Measurements from ENCODE around the gene PNPLA3. TPM values are rescaled to one million over a fixed set of nuclear protein-coding genes. Genes with fewer than 3 reads are reported as not detected.

PNPLA3 gene
- total RNA-seq, 6 experiments from 2014 or later, result 17.5 to 66.8 (median 60.3) TPM

DNA sequence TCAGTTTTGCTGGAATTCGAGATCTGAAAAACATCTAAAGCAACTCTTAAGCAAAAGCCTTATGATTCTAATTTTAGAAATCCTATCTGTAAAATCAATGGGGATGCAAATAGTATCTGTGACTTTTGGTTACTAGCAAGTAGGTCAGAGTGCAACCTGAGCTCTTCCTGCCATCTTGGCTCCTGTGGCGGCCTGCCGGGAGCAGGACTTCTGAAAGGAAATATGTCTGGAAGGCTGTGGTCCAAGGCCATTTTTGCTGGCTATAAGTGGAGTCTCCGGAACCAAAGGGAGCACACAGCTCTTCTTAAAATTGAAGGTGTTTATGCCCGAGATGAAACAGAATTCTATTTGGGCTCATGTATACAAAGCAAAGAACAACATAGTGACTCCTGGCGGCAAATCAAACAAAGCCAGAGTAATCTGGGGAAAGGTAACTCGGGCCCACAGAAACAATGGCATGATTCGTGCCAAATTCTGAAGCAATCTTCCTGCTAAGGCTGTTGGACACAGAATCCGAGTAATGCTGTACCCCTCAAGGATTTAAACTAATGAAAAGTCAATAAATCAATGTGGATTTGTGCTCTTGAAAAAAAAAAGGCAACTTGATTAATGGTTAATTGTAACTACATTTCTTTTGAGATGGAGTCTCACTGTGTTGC lies 33.3 kb downstream of the PNPLA3 start:
- Histone ChIP-seq H3K9me3 (no peaks in the 10 kb centered on the region), H3K4me1 (peaks cover 0 to 23% (median 12%) of the 10 kb centered on the region in 4 donors), H3K4me3 (no peak overlapping the region), H3K27me3 (no peaks in the 10 kb centered on the region), H3K36me3 (no peaks in the 10 kb centered on the region), H3K27ac (no peak overlapping the region)
- no peak for DNase-seq
- intact Hi-C loops (cut with DNase I), result no loop called here
- 45% methylated on average over 7 of the region's 9 CpGs for WGBS (ENCODE audit: insufficient coverage, low coverage, low lambda C conversion rate, missing lambda C conversion rate)
- no peak for ATAC-seq
- TF ChIP-seq CTCF (IDR thresholded peaks at IDR 0.05) (no peak), POLR2A (IDR thresholded peaks at IDR 0.05) (no peak)

DNA sequence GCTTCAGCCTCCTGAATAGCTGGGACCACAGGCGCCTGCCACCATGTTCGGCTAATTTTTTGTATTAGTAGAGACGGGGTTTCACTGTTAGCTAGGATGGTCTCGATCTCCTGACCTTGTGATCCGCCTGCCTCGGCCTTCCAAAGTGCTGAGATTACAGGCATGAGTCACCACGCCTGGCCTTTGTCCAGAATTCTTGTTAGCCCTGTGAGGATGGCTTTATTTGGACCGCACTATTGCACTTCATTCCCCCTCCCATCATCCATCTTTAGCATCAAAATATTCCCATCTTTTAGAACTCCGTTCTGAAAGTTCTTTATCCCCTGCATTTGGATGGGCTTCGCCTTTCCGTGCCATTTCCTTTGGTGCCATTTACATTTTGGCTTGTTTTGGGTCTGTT lies 34.3 kb downstream of the PNPLA3 start:
- Histone ChIP-seq H3K36me3 (no peaks in the 10 kb centered on the region), H3K27me3 (no peaks in the 10 kb centered on the region), H3K4me3 (no peak overlapping the region), H3K27ac (no peak overlapping the region), H3K4me1 (peaks cover 0 to 23% (median 12%) of the 10 kb centered on the region in 4 donors), H3K9me3 (no peaks in the 10 kb centered on the region)
- intact Hi-C loops (cut with DNase I), result no loop called here
- DNase-seq (no peak), ATAC-seq (no peak)
- WGBS (ENCODE audit: insufficient coverage, low coverage, low lambda C conversion rate, missing lambda C conversion rate), result 79% methylated on average over 11 of the region's 11 CpGs
- TF ChIP-seq POLR2A (IDR thresholded peaks at IDR 0.05) (no peak), CTCF (IDR thresholded peaks at IDR 0.05) (no peak)

GRCh38 chr22:43964314-43964857 lies 40.8 kb downstream of the PNPLA3 start:
- H3K36me3 ChIP-seq, result peaks cover 0 to 52% (median 16%) of the 10 kb centered on the region in 4 donors
- no peak for DNase-seq
- 87% methylated on average over 3 of the region's 10 CpGs for WGBS (ENCODE audit: insufficient coverage, low coverage, low lambda C conversion rate, missing lambda C conversion rate)
- H3K4me1 ChIP-seq, result no peaks in the 10 kb centered on the region
- TF ChIP-seq POLR2A (IDR thresholded peaks at IDR 0.05) (no peak), CTCF (IDR thresholded peaks at IDR 0.05) (no peak)
- no peaks in the 10 kb centered on the region for H3K9me3 ChIP-seq
- H3K4me3 ChIP-seq, result no peak overlapping the region
- ATAC-seq, result no peak
- H3K27ac ChIP-seq, result no peak overlapping the region
- H3K27me3 ChIP-seq, result no peaks in the 10 kb centered on the region
- intact Hi-C loops (cut with DNase I), result no loop called here

- Histone ChIP-seq H3K4me3 (no peak overlapping the region), H3K27ac (no peak overlapping the region), H3K9me3 (no peaks in the 10 kb centered on the region), H3K27me3 (no peaks in the 10 kb centered on the region), H3K4me1 (no peaks in the 10 kb centered on the region), H3K36me3 (peaks cover 0 to 62% (median 22%) of the 10 kb centered on the region in 4 donors)
- intact Hi-C loops (cut with DNase I), result no loop called here
- 100% methylated on average over 3 of the region's 7 CpGs for WGBS (ENCODE audit: insufficient coverage, low coverage, low lambda C conversion rate, missing lambda C conversion rate)
- DNase-seq (no peak), ATAC-seq (no peak)
- no peak for TF ChIP-seq POLR2A (IDR thresholded peaks at IDR 0.05)
- TF ChIP-seq CTCF (IDR thresholded peaks at IDR 0.05), result no peak
These were observed 43.5 kb downstream of the PNPLA3 start for GRCh38 chr22:43967069-43967468.
